ENCODE measurements around the gene KCNJ14. TPM values are rescaled to one million over a fixed set of nuclear protein-coding genes. Genes with fewer than 3 reads are reported as not detected.

Gene KCNJ14
- total RNA-seq, 1 donor from 2014 or later = 2.0 TPM

DNA sequence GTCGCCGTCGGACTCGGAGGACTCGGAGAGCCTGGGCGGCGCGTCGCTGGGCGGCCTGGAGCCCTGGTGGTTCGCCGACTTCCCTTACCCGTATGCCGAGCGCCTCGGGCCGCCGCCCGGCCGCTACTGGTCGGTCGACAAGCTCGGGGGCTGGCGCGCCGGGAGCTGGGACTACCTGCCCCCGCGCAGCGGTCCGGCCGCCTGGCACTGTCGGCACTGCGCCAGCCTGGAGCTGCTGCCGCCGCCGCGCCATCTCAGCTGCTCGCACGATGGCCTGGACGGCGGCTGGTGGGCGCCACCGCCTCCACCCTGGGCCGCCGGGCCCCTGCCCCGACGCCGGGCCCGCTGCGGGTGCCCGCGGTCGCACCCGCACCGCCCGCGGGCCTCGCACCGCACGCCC, 12.1 kb upstream of the KCNJ14 start:
- H3K27ac Mint-ChIP-seq = no peak overlapping the region
- H3K27me3 Mint-ChIP-seq = no peaks in the 10 kb centered on the region
- no peaks in the 10 kb centered on the region for H3K9me3 Mint-ChIP-seq (ENCODE audit: low read depth)
- TF ChIP-seq, protein P1, sequence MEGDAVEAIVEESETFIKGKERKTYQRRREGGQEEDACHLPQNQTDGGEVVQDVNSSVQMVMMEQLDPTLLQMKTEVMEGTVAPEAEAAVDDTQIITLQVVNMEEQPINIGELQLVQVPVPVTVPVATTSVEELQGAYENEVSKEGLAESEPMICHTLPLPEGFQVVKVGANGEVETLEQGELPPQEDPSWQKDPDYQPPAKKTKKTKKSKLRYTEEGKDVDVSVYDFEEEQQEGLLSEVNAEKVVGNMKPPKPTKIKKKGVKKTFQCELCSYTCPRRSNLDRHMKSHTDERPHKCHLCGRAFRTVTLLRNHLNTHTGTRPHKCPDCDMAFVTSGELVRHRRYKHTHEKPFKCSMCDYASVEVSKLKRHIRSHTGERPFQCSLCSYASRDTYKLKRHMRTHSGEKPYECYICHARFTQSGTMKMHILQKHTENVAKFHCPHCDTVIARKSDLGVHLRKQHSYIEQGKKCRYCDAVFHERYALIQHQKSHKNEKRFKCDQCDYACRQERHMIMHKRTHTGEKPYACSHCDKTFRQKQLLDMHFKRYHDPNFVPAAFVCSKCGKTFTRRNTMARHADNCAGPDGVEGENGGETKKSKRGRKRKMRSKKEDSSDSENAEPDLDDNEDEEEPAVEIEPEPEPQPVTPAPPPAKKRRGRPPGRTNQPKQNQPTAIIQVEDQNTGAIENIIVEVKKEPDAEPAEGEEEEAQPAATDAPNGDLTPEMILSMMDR (IDR thresholded peaks at IDR 0.05; ENCODE audit: unreplicated experiment) = no peak
- H3K4me3 Mint-ChIP-seq (ENCODE audit: low read depth) = no peak overlapping the region
- H3K36me3 Mint-ChIP-seq (ENCODE audit: insufficient read depth) = peaks cover 5% of the 10 kb centered on the region
- DNase-seq (ENCODE audit: low spot score, unreplicated experiment) = no peak
- peaks cover 13% of the 10 kb centered on the region for H3K4me1 Mint-ChIP-seq (ENCODE audit: low read depth)

DNA sequence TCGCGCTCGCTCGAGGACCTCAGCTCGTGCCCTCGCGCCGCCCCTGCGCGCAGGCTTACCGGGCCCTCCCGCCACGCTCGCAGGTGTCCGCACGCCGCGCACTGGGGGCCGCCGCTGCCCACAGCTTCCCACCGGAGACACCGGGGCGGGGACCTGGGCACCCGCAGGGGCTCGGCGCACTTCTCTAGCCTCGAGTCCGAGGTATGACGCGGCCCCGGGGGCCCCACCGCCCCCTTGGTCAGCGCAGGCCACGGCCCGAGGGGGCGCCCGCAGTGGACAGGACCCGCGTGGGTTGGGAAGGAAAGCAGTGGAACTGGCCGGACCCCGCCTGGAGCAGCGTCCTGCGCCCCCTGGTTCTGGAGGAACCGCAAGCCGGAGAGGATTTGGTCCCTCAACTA, 11.6 kb upstream of the KCNJ14 start:
- no peaks in the 10 kb centered on the region for H3K9me3 Mint-ChIP-seq (ENCODE audit: low read depth)
- no peaks in the 10 kb centered on the region for H3K27me3 Mint-ChIP-seq
- H3K4me1 Mint-ChIP-seq (ENCODE audit: low read depth) = peaks cover 13% of the 10 kb centered on the region
- TF ChIP-seq, protein P1 (IDR thresholded peaks at IDR 0.05; ENCODE audit: unreplicated experiment) = no peak
- H3K4me3 Mint-ChIP-seq (ENCODE audit: low read depth) = no peak overlapping the region
- DNase-seq (ENCODE audit: low spot score, unreplicated experiment) = no peak
- peaks cover 9% of the 10 kb centered on the region for H3K36me3 Mint-ChIP-seq (ENCODE audit: insufficient read depth)
- no peak overlapping the region for H3K27ac Mint-ChIP-seq

DNA sequence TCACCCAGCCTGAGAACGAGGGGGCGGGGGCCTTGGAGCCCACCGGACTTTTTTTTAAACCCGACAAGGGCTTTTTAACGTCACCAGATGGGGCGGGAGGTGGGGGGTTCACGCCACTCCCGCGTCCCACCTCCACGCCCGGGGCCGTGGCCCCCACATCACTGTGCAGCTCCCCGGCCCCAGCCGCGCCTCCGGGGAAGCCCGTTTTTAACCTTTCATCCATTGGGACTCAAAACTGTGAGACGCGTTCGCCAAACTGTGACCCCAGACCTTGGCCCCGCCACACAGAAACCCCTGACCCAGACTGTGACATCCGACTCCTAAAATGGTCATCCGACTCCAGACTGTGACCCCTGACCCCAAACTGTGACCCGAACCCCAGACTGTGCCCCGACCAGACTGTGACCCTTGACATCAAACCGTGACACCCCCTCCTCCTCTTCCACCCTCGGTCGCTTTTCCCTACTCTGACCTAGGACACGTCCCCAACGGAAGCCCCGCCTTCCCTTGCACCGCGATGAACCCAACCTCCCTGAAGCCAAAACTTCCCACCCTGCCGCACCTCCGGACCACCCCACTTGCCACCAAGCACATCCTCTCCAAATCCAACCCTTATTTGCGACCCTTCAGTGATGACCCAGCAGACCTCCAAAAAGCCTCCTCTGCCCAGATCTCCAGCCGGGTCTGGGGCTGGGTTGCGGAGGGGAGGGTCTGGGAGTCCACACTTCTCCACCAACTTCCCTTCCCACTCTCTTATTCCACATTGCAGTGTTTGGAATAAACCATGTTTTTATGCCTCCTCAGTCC, 11.0 kb upstream of the KCNJ14 start:
- Mint-ChIP-seq H3K27me3 (no peaks in the 10 kb centered on the region), H3K36me3 (ENCODE audit: insufficient read depth) (peaks cover 11% of the 10 kb centered on the region), H3K27ac (peak overlapping the region; percentile 89), H3K4me3 (ENCODE audit: low read depth) (peak overlapping the region; percentile 94), H3K4me1 (ENCODE audit: low read depth) (peaks cover 13% of the 10 kb centered on the region), H3K9me3 (ENCODE audit: low read depth) (no peaks in the 10 kb centered on the region)
- TF ChIP-seq, protein P1 (IDR thresholded peaks at IDR 0.05; ENCODE audit: unreplicated experiment) = no peak
- no peak for DNase-seq (ENCODE audit: low spot score, unreplicated experiment)

DNA sequence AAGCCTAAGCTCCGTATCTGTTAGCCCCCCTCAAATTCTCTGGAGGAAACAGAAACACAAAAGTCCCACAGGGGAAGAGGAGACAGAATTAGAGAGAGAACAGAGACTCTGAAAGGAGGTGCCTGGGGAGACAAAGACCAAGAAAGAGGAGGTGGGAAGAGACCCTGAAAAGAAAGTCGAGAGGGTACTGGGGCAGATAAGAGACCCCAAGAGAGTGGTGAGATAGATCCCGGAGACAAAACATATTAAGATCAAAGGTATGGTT, 10.5 kb upstream of the KCNJ14 start:
- Mint-ChIP-seq H3K27me3 (no peaks in the 10 kb centered on the region), H3K27ac (peak overlapping the region; percentile 96), H3K4me3 (ENCODE audit: low read depth) (peak overlapping the region; percentile 94), H3K36me3 (ENCODE audit: insufficient read depth) (peaks cover 11% of the 10 kb centered on the region), H3K9me3 (ENCODE audit: low read depth) (no peaks in the 10 kb centered on the region), H3K4me1 (ENCODE audit: low read depth) (peaks cover 13% of the 10 kb centered on the region)
- DNase-seq (ENCODE audit: low spot score, unreplicated experiment) = no peak
- TF ChIP-seq, protein P1 (IDR thresholded peaks at IDR 0.05; ENCODE audit: unreplicated experiment) = no peak

DNA sequence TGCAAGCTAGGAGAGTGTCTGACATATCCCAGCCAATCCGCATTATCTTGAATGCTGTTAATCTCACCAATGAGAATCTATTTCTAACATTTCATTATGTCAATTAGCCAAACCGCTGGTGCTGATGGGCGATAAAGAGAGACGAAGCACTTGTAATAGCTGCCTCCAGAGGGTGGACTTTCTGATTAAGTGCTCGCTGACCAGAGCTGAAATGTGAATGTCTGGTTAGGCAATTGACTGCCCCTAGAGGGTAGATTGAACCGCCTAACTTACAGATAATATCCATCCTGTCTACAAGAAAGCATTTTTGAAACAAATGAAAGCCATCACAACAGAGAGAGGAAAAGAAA, 10.1 kb upstream of the KCNJ14 start:
- TF ChIP-seq, protein P1 (IDR thresholded peaks at IDR 0.05; ENCODE audit: unreplicated experiment) = peak; percentile 58
- peak overlapping the region; percentile 96 for H3K27ac Mint-ChIP-seq
- no peak for DNase-seq (ENCODE audit: low spot score, unreplicated experiment)

More for the DNA sequence above, 10.1 kb upstream of the KCNJ14 start:
- Mint-ChIP-seq H3K4me1 (ENCODE audit: low read depth) (peaks cover 13% of the 10 kb centered on the region), H3K27me3 (no peaks in the 10 kb centered on the region), H3K36me3 (ENCODE audit: insufficient read depth) (peaks cover 11% of the 10 kb centered on the region), H3K9me3 (ENCODE audit: low read depth) (no peaks in the 10 kb centered on the region), H3K4me3 (ENCODE audit: low read depth) (peak overlapping the region; percentile 94)

Data from progenitor cell of endocrine pancreas (in vitro differentiated cells).